Measurements from ENCODE around the gene CPXM1. TPM values are rescaled to one million over a fixed set of nuclear protein-coding genes. Genes with fewer than 3 reads are reported as not detected.

Gene CPXM1
- total and polyA plus RNA-seq, 10 of the 15 experiments (the other 5 are each of a cell fraction or from before 2014, with no cell fraction given): 0.22 to 3.9 (median 0.63) TPM; not detected in 2

- Histone ChIP-seq H2AFZ (ENCODE audit: control insufficient read depth, low read depth, low read length) (no peak overlapping the region), H3K4me1 (ENCODE audit: control insufficient read depth, insufficient read depth, low read length) (no peaks in the 10 kb centered on the region), H3K9ac (ENCODE audit: control insufficient read depth, insufficient read depth, low read length) (no peak overlapping the region), H3K27me3 (replicated peaks in 1 of 2; ENCODE audit: control insufficient read depth in 2 of 2, insufficient read depth in 2 of 2, low read length in 1 of 2) (no peaks in the 10 kb centered on the region; a peak in 1 of 4 replicates), H4K20me1 (ENCODE audit: control insufficient read depth, insufficient read depth) (no peaks in the 10 kb centered on the region), H3K4me3 (no peak overlapping the region), H3K36me3 (ENCODE audit: control insufficient read depth in 2 of 2, insufficient read depth in 2 of 2, low read length in 1 of 2) (no peaks in the 10 kb centered on the region), H3K79me2 (ENCODE audit: control insufficient read depth, insufficient read depth, low read length) (no peaks in the 10 kb centered on the region), H3K9me3 (replicated peaks; ENCODE audit: control insufficient read depth, insufficient read depth, low read length) (no peaks in the 10 kb centered on the region), H3K4me2 (ENCODE audit: control insufficient read depth, insufficient read depth) (no peak overlapping the region), H3K27ac (ENCODE audit: control insufficient read depth, insufficient read depth) (no peak overlapping the region)
- ChIA-PET RAD21 (ENCODE audit: unreplicated experiment) (no interaction called here), SMC1A (ENCODE audit: uncharacterized antibody, unreplicated experiment) (no interaction called here), POLR2A (no interaction called here), CTCF (no interaction called here)
- WGBS (ENCODE audit: insufficient coverage, insufficient replicate concordance, low lambda C conversion rate, missing lambda C conversion rate): 61% methylated on average over 2 of the region's 2 CpGs
- ATAC-seq (no peak), FAIRE-seq (no peak), DNase-seq (ENCODE audit: low read depth, low spot score) (no peak)
- in situ Hi-C loops (cut with MboI) (no loop called here), intact Hi-C loops (cut with micrococcal nuclease; ENCODE audit: unreplicated experiment) (no loop called here)
- BruUV-seq (replicated peaks): no TSS peak
- TF ChIP-seq BMI1 (IDR thresholded peaks at IDR 0.05; ENCODE audit: borderline replicate concordance) (no peak), ZNF274 (IDR thresholded peaks at IDR 0.05; ENCODE audit: insufficient read depth, insufficient read length) (no peak), RCOR1 (conservative IDR thresholded peaks at IDR 0.05; ENCODE audit: low read depth, low read length) (no peak), ETV6 (conservative IDR thresholded peaks at IDR 0.05 in 1 of 2, IDR thresholded peaks at IDR 0.05 in 1 of 2; ENCODE audit: borderline replicate concordance in 1 of 2, low read depth in 1 of 2) (no peak), PML (IDR thresholded peaks at IDR 0.05; ENCODE audit: low read length) (no peak), MXI1 (IDR thresholded peaks at IDR 0.05; ENCODE audit: low read depth, low read length) (no peak), WRNIP1 (IDR thresholded peaks at IDR 0.05; ENCODE audit: borderline replicate concordance, low read depth, low read length) (no peak), RB1 (IDR thresholded peaks at IDR 0.05; ENCODE audit: borderline replicate concordance) (no peak), BCL11A (IDR thresholded peaks at IDR 0.05; ENCODE audit: low read depth, low read length) (no peak)
Observed at GRCh38 chr20:2760952-2761305, 39.5 kb downstream of the CPXM1 start.
